ENCODE measurements around the gene KRR1. TPM values are rescaled to one million over a fixed set of nuclear protein-coding genes. Genes with fewer than 3 reads are reported as not detected.

KRR1 gene
- polyA plus RNA-seq (2011; rRNA removed) = 63.9 and 122 TPM in 2 replicates
- polyA plus RNA-seq (2012; cell fraction: cytosol; rRNA removed) = 11.7 and 16.0 TPM in 2 replicates
- polyA plus RNA-seq (2012; cell fraction: nucleus; rRNA removed) = 7.1 and 8.6 TPM in 2 replicates
- polyA plus RNA-seq (2017; fragmentation: RNase III; extraction: RNeasy Plus Mini Kit Qiagen cat#74134 plus additional on column Dnase treatment) = 63.7 to 74.3 TPM (median 66.1 TPM) in 3 replicates
- 13.2 and 19.6 TPM in 2 replicates for polyA minus RNA-seq (2011; rRNA and poly(A)+ RNA removed)

GRCh38 chr12:75511116-75512048 is at the start of gene KRR1:
TSS of gene KRR1 (minus strand) at chr12:75511609. CDS start at chr12:75511597, 12 bp downstream.
- ATAC-seq (peak; percentile 99 to 100), DNase-seq (ENCODE audit: low read depth in 1 of 2, low spot score in 1 of 2) (peak; percentile 84 to 100), FAIRE-seq (peak; percentile 99)
- Histone ChIP-seq H3K4me3 (peak within 1 kb of the TSS; percentile 72), H3K9me3 (no peaks in the 10 kb centered on the region), H3K4me2 (peak within 1 kb of the TSS; percentile 96), H3K27ac (peak within 1 kb of the TSS; percentile 82 to 89), H3K4me1 (peaks cover 14% of the 10 kb centered on the region)
- 2% methylated on average over 47 of the region's 47 CpGs for WGBS (ENCODE audit: missing lambda C conversion rate)
- ChIA-PET POLR2A (interaction anchor here (0.7 to 1.8 kb wide), 8 partner anchors 28 to 944 kb away, joined by 3 to 20 read pairs (median 8); partner anchors contain the start of genes GLIPR1L1, GLIPR1L2 and PHLDA1), CTCF (interaction anchor here (1.0 to 1.7 kb wide), 7 partner anchors 12 to 1075 kb away, joined by 3 to 8 read pairs (median 4); partner anchors contain the start of genes GLIPR1L2 and PHLDA1)
- TF ChIP-seq CHD4 (IDR thresholded peaks at IDR 0.05; ENCODE audit: borderline replicate concordance) = no peak
- no peak for TF ChIP-seq RAD21 (conservative IDR thresholded peaks at IDR 0.05 in 1 of 2, IDR thresholded peaks at IDR 0.05 in 1 of 2)
- TF ChIP-seq FOSB (CRISPR knock-in tag; IDR thresholded peaks at IDR 0.05) = no peak
- peak; percentile 98 for TF ChIP-seq KDM5A (IDR thresholded peaks at IDR 0.05)
- no peak for TF ChIP-seq HES2 (IDR thresholded peaks at IDR 0.05)
- no peak for TF ChIP-seq SREBF2 (IDR thresholded peaks at IDR 0.05)
- TF ChIP-seq HEYL (CRISPR knock-in tag; IDR thresholded peaks at IDR 0.05) = no peak
- no peak for TF ChIP-seq MAFK (IDR thresholded peaks at IDR 0.05; ENCODE audit: partially characterized antibody)
- peak; percentile 72 for TF ChIP-seq PHF8 (IDR thresholded peaks at IDR 0.05; ENCODE audit: borderline replicate concordance, low read depth)
- no peak for TF ChIP-seq MAZ (IDR thresholded peaks at IDR 0.05; ENCODE audit: borderline replicate concordance, low read depth, low read length)
- peak; percentile 91 to 93 for TF ChIP-seq JUN (IDR thresholded peaks at IDR 0.05)
- no peak for TF ChIP-seq JUNB (IDR thresholded peaks at IDR 0.05)
- peak; percentile 98 for TF ChIP-seq E2F6 (IDR thresholded peaks at IDR 0.05; ENCODE audit: borderline replicate concordance, low read depth)
- no peak for TF ChIP-seq CBX8 (IDR thresholded peaks at IDR 0.05)
- no peak for TF ChIP-seq USF2 (IDR thresholded peaks at IDR 0.05)
- no peak for TF ChIP-seq ZSCAN20 (CRISPR knock-in tag; IDR thresholded peaks at IDR 0.05)
- TF ChIP-seq NFE2L2 (conservative IDR thresholded peaks at IDR 0.05; ENCODE audit: low read length) = no peak
- no peak for TF ChIP-seq TP53 (CRISPR knock-in tag; IDR thresholded peaks at IDR 0.05)
- TF ChIP-seq FOXS1 (CRISPR knock-in tag; IDR thresholded peaks at IDR 0.05) = no peak
- no peak for TF ChIP-seq EHMT2 (IDR thresholded peaks at IDR 0.05; ENCODE audit: low read depth)
- peak; percentile 43; the same call in 2 of the 3 replicates for TF ChIP-seq SMC3 (IDR thresholded peaks at IDR 0.05)
- 0 out of 2 replicates have a peak, but pooled peaks have one; percentile 14 for TF ChIP-seq ZC3H11A (IDR thresholded peaks at IDR 0.05)
- TF ChIP-seq ELK1 (IDR thresholded peaks at IDR 0.05; ENCODE audit: low read depth, low read length) = no peak
- no peak for TF ChIP-seq RCOR1 (IDR thresholded peaks at IDR 0.05; ENCODE audit: low read depth, low read length)
- TF ChIP-seq PBX3 (IDR thresholded peaks at IDR 0.05) = peak; percentile 50; the same call in 1 of the 2 replicates
- no peak for TF ChIP-seq HMGXB4 (CRISPR knock-in tag; IDR thresholded peaks at IDR 0.05; ENCODE audit: borderline replicate concordance)
- TF ChIP-seq FOSL2 (IDR thresholded peaks at IDR 0.05) = no peak
- peak; percentile 22; the same call in 1 of the 2 replicates for TF ChIP-seq FOSL2 (CRISPR knock-in tag; IDR thresholded peaks at IDR 0.05)
- no peak for TF ChIP-seq NR3C1 (IDR thresholded peaks at IDR 0.05)
- no peak for TF ChIP-seq EHF (CRISPR knock-in tag; IDR thresholded peaks at IDR 0.05)
- no peak for TF ChIP-seq CBX2 (IDR thresholded peaks at IDR 0.05; ENCODE audit: borderline replicate concordance, low read depth)
- no peak for TF ChIP-seq ZNF302 (CRISPR knock-in tag; IDR thresholded peaks at IDR 0.05)
- TF ChIP-seq RNF2 (IDR thresholded peaks at IDR 0.05; ENCODE audit: borderline replicate concordance, low read depth) = no peak
- TF ChIP-seq TFCP2L1 (CRISPR knock-in tag; IDR thresholded peaks at IDR 0.05) = no peak
- no peak for TF ChIP-seq HOXA7 (CRISPR knock-in tag; IDR thresholded peaks at IDR 0.05)

Measured in A549 (cell line).